Measurements from ENCODE around the gene CSMD2.
A peak's percentile ranks its signal among the peaks of the same experiment; 100 is the strongest.

The CSMD2 gene

GRCh38 chr1:33468531-33468930 is 696.5 kb downstream of the CSMD2 start:
- DNase-seq, result peak; percentile 35

DNA sequence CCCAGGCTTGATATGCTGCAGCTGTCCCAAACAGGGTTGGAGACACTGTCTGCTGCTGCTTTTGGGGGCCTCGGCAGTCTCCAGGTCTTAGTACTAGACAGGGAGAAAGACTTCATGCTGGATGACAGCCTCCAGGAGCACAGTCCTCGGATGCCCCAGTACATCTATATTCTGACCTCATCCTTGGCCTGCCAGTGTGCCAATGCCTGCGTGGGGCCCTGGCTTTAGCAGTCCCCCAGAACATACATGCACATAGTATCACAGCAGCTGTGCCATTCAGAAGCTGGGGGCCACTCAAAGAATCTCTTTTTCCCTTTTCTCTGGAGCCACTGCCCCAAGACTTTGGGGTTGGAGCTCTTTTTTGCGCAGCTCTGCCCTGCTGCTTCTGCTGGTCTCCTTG is 697.0 kb downstream of the CSMD2 start:
- no peak for DNase-seq

DNA sequence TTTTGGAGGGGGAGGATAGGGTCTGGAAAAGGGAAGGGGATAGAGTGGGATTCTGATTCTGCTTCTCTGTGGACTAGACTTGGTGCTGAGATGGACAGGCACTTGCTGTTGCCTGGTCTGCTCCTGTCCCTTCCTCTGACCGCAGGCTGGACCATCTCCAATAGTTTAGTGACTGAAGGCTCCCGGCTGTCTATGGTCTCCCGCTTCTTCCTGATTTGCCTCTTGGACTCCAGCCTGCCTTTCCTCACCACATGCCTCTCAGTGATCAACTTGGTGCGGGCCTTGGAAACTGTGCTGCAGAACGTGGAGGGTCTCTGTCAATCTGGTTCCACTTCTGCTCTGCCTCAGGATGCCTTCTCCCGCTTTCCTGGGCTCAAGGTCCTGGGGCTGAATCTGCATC is 698.9 kb downstream of the CSMD2 start:
- no peak for DNase-seq

DNA sequence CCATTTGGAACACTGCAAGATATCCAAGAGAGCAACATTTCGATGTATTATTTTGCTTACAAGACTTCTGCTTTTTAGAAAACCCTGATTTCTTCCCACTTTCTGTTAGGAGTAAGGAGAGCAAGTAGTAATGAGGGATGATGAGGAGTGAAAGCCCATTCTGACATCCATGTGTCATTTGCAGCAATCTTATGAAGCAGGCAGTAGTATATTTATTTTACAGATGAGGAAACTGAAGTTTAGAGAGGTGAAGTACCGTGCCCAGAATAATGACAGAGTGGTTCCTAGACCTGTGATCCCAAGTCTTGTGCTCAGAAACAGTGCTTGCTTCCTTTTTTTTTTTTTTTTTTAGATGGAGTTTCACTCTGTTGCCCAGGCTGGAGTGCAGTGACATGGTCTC is 699.7 kb downstream of the CSMD2 start:
- DNase-seq, result no peak

DNA sequence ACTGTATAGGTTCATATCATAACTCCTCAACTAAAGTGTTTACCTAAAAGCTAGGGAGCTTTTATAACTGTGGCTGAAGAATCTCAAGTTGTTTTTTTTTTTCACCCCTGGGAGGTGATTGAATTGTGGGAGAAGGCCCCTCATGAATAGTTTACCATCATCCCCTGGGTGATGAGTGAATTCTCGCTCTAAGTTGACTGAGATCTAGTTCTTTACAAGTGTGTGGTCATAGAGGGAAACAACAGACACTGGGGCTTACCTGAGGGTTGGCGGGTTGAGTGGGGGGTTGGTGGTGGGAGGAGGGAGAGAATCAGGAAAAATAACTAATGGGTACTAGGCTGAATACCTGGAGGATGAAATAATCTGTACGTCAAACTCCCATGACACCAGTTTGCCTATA is 700.5 kb downstream of the CSMD2 start:
- no peak for DNase-seq
